ENCODE results near the gene PPP1CC.

PPP1CC gene

DNA sequence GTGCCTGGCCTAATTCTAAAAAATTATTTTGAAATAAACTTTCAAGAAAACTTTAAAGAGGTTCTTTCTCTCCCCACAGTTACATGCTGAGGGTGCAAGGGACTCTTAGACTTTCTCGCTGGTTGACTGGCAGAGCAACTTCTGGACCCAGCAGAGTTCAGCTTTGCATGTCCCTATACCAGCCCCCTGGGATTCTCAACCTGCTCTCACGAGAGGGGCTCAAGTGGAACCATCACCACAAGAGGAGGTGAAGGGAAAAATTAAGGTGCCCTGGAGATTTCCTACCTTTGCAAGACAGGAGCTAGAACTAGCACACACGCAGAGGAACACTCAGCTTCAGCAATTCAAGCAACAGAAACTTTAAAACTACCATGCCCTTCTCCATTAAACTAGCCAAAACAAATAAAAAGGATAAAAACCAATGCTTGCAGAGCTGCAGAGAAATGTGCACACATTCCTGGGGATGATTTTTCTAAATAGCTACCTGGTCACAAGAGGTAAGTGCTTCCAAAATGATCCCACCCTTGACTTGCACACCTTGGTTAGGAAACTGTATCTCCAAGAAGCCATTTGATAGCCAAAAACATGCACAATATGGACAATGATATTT lies 56.3 kb downstream of the PPP1CC start:
- no peaks in the 10 kb centered on the region for H3K36me3 ChIP-seq (ENCODE audit: insufficient read depth, low read length)
- H2AFZ ChIP-seq (ENCODE audit: low read depth, low read length): no peak overlapping the region
- H3K9me3 ChIP-seq (ENCODE audit: low read length): peaks cover 3% of the 10 kb centered on the region
- H3K4me3 ChIP-seq (ENCODE audit: low read length): no peak overlapping the region
- H3K27me3 ChIP-seq (ENCODE audit: insufficient read depth, low read length): peaks cover 36% of the 10 kb centered on the region
- no peaks in the 10 kb centered on the region for H3K4me1 ChIP-seq (ENCODE audit: insufficient read depth, low read length)

DNA sequence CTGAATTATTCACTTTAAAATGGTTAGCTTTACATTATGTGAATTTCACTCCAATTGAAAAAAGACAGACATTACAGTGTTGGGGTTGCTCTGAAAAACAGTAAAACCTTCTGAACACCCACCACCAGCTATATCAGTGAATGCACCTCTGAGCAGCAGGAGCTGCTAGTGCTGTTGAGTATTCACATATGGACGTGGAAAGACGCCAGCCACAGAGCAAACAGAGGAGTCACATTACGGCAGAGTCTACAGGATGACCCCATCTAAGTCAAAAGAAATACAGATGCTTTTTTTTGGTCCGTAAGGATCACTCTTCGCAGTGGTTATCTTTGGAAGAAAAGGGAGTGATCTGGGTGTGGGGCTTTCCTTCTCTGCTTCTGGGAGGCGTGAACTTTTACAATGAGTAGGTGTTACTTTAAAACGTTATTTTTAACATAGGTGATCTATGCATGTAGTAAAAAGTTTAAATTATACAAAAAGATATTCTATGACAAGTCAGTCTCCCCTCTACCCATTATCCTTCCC lies 58.3 kb downstream of the PPP1CC start:
- H3K27me3 ChIP-seq (ENCODE audit: insufficient read depth, low read length): peaks cover 26% of the 10 kb centered on the region
- H3K4me3 ChIP-seq (ENCODE audit: low read length): no peak overlapping the region
- H3K4me1 ChIP-seq (ENCODE audit: insufficient read depth, low read length): no peaks in the 10 kb centered on the region
- no peak overlapping the region for H2AFZ ChIP-seq (ENCODE audit: low read depth, low read length)
- H3K9me3 ChIP-seq (ENCODE audit: low read length): peaks cover under 1% of the 10 kb centered on the region
- no peaks in the 10 kb centered on the region for H3K36me3 ChIP-seq (ENCODE audit: insufficient read depth, low read length)

DNA sequence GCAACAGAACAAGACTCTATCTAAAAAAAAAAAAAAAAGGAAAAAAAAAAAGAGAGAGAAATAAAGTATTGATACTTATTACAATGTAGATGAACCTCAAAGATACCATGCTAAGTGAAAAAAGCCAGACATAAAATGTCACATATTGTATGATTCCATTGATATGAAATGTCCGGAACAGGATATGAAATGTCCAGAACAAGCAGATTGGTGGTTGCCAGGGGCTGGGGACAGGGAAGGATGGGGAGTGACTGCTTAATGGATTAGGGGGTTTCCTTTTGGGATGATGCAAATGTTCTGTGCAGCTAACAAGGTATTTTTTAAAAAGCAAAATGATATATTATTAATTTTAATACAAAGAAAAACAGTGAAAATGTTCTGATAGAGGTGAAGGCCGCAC lies 58.8 kb downstream of the PPP1CC start:
- Histone ChIP-seq H3K36me3 (ENCODE audit: insufficient read depth, low read length) (no peaks in the 10 kb centered on the region), H3K4me1 (ENCODE audit: insufficient read depth, low read length) (no peaks in the 10 kb centered on the region), H3K27me3 (ENCODE audit: insufficient read depth, low read length) (peaks cover 25% of the 10 kb centered on the region), H3K4me3 (ENCODE audit: low read length) (no peak overlapping the region), H3K9me3 (ENCODE audit: low read length) (no peaks in the 10 kb centered on the region), H2AFZ (ENCODE audit: low read depth, low read length) (no peak overlapping the region)

DNA sequence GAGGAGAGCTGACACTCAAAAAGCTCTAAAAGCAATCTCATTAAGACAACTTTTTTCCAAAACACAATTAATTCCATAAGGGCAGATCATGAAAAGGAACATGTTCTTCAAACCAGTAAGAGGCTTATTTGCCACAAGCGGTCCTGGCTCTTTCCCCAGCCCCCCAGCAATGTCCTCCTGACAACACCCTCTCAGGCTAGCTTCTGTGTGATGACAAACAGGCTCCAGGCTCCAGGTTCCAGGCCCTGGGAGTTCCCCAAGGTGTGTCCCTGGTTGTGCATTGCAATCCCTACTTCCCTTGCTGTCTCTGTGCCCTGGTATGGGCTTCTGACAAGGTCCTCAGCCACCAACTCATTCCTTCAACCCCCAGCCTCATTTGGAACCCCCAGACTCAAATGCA lies 62.7 kb downstream of the PPP1CC start:
- no peaks in the 10 kb centered on the region for H3K4me1 ChIP-seq (ENCODE audit: insufficient read depth, low read length)
- H3K36me3 ChIP-seq (ENCODE audit: insufficient read depth, low read length): no peaks in the 10 kb centered on the region
- no peak overlapping the region for H3K4me3 ChIP-seq (ENCODE audit: low read length)
- no peaks in the 10 kb centered on the region for H3K9me3 ChIP-seq (ENCODE audit: low read length)
- H2AFZ ChIP-seq (ENCODE audit: low read depth, low read length): no peak overlapping the region
- no peaks in the 10 kb centered on the region for H3K27me3 ChIP-seq (ENCODE audit: insufficient read depth, low read length)

DNA sequence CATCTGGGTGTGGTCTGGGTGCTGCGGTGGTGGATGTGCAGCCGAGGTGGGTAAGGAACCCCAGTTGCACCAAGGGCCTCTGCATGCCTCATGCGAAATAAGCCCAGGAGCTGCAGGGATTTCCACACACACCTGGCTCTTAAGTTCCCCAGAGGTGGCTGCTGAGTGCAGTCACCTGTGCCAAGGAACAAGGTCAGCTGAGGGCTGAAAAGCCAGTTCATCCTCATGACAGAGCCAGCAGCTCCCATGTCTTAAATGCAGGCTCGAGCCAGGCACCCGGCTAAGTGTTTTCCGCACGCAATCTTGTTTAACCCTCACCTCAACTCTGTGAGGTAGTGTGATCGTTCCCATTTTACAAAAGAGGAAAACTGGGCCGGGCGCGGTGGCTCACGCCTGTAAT lies 63.5 kb downstream of the PPP1CC start:
- no peaks in the 10 kb centered on the region for H3K27me3 ChIP-seq (ENCODE audit: insufficient read depth, low read length)
- no peak overlapping the region for H2AFZ ChIP-seq (ENCODE audit: low read depth, low read length)
- no peaks in the 10 kb centered on the region for H3K4me1 ChIP-seq (ENCODE audit: insufficient read depth, low read length)
- no peaks in the 10 kb centered on the region for H3K9me3 ChIP-seq (ENCODE audit: low read length)
- H3K4me3 ChIP-seq (ENCODE audit: low read length): no peak overlapping the region
- H3K36me3 ChIP-seq (ENCODE audit: insufficient read depth, low read length): no peaks in the 10 kb centered on the region

DNA sequence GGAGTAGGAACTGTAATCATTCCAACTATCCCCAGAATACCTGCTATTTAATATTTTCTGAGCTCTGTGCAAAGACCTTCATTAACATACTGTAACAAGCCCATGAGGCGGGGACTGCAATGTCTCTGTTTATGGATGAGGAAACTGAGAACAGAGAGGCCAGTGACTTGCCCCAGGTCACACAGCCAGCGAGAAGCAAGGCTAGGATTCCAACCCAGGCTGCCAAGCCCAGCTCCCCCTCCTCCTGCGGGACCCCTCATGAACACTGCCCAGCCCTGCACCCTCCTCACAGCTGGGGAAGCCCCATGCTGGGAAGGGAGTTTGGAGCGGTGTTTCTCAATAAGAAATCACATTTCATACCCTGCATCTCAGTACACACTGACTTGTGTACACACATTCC lies 64.7 kb downstream of the PPP1CC start:
- no peaks in the 10 kb centered on the region for H3K4me1 ChIP-seq (ENCODE audit: insufficient read depth, low read length)
- no peaks in the 10 kb centered on the region for H3K27me3 ChIP-seq (ENCODE audit: insufficient read depth, low read length)
- H3K36me3 ChIP-seq (ENCODE audit: insufficient read depth, low read length): no peaks in the 10 kb centered on the region
- H3K4me3 ChIP-seq (ENCODE audit: low read length): no peak overlapping the region
- H3K9me3 ChIP-seq (ENCODE audit: low read length): no peaks in the 10 kb centered on the region
- H2AFZ ChIP-seq (ENCODE audit: low read depth, low read length): no peak overlapping the region

DNA sequence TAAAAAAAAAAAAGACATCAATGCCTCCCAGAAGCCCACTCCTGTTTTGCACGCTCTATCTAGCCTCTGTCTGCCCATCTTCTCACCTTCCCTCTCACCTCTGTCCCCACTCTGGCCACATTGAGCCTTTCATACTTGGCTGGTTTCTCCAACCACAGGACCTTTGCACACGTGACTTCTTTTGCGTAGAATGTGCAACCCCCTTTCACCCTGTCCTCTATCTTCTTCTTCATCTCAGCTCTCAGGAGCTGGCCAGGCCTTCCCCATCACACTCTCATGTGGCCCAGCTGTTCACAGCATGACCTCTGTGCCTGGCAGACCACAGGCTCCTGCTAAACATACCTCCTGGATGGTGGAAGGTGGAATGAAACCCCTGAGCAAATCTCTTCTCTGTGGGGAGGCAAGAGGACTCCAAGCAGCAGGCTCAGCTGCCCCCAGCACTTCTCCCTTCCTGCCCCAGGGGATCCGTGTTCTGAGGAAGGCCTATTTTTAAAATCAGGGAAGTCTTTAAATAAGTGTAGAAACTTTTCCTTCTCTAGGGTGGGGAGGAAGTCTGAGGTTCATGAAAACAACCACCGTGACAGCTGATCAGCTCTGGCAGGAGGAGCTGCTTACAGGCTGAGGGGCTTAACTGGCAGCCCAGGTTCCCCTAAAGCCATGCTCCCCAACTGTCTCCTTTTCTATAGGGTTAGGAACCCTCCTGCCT lies 65.3 kb downstream of the PPP1CC start:
- no peak overlapping the region for H3K4me3 ChIP-seq (ENCODE audit: low read length)
- H3K36me3 ChIP-seq (ENCODE audit: insufficient read depth, low read length): no peaks in the 10 kb centered on the region
- H2AFZ ChIP-seq (ENCODE audit: low read depth, low read length): no peak overlapping the region
- no peaks in the 10 kb centered on the region for H3K4me1 ChIP-seq (ENCODE audit: insufficient read depth, low read length)
- H3K9me3 ChIP-seq (ENCODE audit: low read length): no peaks in the 10 kb centered on the region
- H3K27me3 ChIP-seq (ENCODE audit: insufficient read depth, low read length): no peaks in the 10 kb centered on the region

DNA sequence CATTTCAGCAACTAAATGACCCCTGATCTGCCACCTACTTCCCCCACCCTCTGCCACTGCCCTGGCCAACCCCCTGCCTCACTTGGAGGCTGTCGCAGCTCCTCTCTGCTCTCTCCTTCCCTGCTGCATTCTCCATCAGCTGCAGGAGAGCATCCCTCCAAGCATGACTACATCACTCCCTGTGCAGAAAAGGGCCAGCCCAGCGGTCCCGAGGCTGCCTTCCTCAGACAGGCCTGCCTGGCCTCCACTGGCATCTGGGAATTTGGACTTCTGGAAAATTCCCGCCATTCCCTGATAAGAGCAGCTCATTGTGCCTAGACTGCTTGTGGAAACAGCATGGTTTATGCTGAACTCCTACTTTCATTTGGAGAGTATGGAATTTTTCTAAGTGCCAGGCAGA lies 66.5 kb downstream of the PPP1CC start:
- Histone ChIP-seq H3K36me3 (ENCODE audit: insufficient read depth, low read length) (no peaks in the 10 kb centered on the region), H3K9me3 (ENCODE audit: low read length) (peaks cover 2% of the 10 kb centered on the region), H3K27me3 (ENCODE audit: insufficient read depth, low read length) (no peaks in the 10 kb centered on the region), H3K4me3 (ENCODE audit: low read length) (no peak overlapping the region), H2AFZ (ENCODE audit: low read depth, low read length) (no peak overlapping the region), H3K4me1 (ENCODE audit: insufficient read depth, low read length) (no peaks in the 10 kb centered on the region)

DNA sequence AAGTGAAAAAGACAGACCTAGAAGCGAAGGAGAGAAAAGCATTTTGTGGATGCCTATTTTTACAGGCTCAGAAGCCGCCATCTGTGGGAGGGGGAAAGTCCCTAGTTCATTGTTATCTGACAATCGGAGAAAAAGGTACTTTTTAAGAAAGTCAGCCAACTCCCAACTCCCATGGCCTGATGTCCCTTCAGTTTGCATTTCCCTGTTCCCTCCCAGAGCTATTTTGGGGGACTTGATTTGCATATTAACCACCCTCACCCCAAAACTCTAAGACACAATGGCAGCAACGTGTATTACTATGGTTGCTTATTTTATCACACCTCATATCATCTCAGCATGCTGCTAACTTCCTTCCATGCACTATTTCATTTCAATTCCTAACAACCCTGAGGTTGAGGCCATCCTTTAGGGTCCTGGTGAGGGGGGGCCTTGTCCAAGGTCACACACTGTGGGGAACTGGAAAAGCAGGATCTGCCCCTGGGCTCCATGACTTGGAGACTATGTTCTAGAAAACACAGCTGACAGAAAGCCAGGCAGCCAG lies 72.5 kb downstream of the PPP1CC start:
- H3K9me3 ChIP-seq (ENCODE audit: low read length): peaks cover 4% of the 10 kb centered on the region
- no peaks in the 10 kb centered on the region for H3K36me3 ChIP-seq (ENCODE audit: insufficient read depth, low read length)
- no peak overlapping the region for H2AFZ ChIP-seq (ENCODE audit: low read depth, low read length)
- H3K4me3 ChIP-seq (ENCODE audit: low read length): no peak overlapping the region
- peaks cover 5% of the 10 kb centered on the region for H3K27me3 ChIP-seq (ENCODE audit: insufficient read depth, low read length)
- no peaks in the 10 kb centered on the region for H3K4me1 ChIP-seq (ENCODE audit: insufficient read depth, low read length)

Measured in neuron (in vitro differentiated cells).